ENCODE data around the gene MRPL43.

MRPL43 gene

DNA sequence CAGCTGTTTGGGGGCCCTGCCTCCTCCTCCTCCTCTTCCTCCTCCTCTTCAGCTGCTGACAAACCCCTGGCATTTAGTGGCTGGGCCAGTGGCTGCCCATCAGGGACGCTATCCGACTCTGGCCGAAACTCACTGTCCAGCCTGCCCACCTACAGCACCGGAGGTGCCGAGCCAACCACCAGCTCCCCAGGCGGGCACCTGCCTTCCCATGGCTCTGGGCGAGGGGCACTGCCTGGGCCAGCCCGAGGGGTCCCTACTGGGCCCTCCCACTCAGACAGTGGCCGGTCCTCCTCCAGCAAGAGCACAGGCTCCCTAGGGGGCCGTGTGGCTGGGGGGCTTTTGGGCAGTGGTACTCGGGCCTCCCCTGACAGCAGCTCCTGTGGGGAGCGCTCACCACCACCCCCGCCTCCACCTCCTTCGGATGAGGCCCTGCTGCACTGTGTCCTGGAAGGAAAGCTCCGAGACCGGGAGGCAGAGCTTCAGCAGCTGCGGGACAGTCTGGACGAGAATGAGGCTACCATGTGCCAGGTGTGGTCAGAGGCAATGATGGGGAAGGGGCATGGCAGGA lies 16.4 kb upstream of the MRPL43 start:
- DNase-seq (ENCODE audit: low read depth in 2 of 2), result no peak

- no peak for DNase-seq (ENCODE audit: low read depth in 2 of 2)
Measured at GRCh38 chr10:101002456-101002855, 15.2 kb upstream of the MRPL43 start.

DNA sequence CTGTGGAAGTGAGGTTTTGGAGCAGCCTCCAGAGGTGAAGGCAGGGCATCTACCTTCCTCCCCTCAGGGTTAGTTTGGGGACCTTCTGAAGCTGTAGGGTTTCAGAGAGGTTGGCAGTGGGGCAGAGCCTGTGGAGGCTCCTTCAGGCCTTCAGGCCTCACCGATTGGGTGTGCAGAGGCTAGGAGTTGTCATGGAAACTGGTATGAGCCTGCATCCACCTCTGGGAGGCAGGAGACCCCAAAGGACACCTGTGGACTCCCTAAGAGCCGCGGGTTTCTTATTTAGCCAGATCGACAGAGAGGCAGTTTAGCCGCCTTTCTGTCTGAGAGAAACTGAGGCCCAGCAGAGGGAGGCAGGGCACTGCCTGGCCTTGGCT lies 14.3 kb upstream of the MRPL43 start:
- no peak for DNase-seq (ENCODE audit: low read depth in 2 of 2)

GRCh38 chr10:101000915-101001658 lies 13.8 kb upstream of the MRPL43 start:
- no peak for DNase-seq (ENCODE audit: low read depth in 2 of 2)

DNA sequence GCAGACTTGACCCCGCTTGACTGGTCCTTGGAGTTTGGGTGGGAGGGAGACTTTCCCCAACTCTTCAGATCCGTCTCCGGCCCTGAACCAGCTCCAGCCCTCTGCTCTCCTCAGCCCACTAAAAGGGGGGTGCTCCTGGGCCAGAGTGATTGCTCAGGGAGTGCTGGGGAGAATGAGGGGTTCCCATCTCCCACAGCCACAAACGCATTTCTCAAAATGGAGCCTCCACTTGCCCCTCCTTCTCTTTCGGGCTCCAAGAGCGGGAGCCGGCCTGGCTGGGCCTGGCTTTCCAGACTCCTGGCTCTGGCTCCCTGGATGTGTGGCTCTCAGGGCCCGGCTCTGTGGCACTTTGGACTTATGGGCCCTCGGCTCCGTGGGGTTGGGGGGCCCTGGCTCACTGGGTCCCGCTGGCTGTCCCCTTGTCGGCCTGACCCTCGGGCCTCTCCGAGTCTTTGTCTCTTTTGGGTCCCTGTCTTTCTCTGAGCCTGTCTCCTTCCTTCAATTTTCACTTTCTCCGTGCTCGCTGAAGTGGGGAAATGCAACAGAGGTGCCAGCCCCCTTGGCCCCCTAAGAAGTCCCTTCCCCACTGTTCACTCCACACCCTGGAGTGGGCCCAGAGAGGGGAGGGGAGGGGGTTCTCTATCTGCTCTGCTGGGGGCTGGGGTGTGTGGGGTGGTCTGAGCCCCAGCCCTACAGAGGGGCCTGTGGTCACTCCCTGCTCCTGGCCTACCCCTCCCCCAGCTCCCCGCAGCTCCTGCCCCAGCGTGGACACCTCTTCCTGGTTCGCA lies 13.0 kb upstream of the MRPL43 start:
- DNase-seq (ENCODE audit: low read depth in 2 of 2), result no peak

DNA sequence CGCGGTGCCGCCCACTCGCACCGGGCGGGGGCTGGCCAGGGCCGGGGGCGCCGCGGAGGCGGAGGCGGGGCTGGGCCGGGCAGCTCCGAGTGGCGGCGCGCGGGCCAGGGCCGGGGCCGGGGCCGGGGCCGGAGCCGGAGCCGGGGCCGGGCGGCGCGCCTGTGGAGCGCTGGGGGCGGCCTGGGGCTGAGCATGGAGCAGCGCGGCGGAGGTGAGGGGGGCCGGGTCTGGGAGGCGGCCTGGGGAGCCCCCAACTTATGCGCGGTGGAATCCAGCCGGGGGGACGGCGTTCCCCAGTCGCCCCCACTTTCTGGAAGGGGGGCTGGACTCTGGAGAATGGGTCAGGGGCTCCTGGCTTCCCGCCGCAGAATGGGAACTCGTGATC lies 12.4 kb upstream of the MRPL43 start, which contains the start of gene LZTS2:
TSS of gene LZTS2 (plus strand) at position 67 of the 385 bp plus-strand sequence. CDS start 2,731 bp downstream, outside the sequence.
- no peak for DNase-seq (ENCODE audit: low read depth in 2 of 2)

DNA sequence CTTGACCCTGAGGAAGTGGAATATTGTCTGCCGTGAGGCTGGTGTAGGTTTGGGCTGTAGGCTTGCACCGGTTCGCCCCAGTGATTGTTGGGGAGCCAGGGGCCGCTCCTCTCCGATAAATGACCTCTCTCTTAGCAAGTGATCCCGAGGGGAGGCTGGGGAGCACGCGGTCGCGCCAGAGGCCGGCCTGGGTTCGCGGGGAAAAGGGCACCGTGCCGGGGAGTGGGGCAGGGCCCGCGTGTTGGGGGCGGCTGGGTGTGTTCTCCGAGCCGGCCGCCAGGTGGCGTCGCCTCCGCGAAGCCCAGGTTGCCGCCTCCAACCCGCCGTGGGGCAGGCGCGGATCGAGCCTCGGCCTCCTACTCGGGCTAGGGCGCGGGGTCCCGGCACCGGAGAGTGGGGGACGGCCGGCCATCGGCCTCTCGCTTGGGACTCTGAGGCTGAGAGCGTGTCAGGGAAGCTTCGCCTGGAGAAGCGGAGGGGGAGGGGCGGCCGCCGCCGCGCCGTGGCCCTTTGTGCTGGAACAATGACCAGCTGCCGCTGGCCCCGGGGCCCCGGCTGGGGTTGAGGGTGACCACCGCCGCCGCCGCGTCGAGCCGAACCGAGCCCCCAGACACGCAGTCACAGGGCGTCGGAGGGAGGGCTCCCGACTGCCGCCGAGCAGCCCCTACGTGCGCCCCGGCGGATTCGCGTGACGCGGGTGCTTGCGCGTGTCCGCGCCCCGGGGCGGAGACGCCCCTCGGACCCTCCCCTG lies 11.9 kb upstream of the MRPL43 start:
- peak; percentile 64 for DNase-seq (ENCODE audit: low read depth in 2 of 2)

GRCh38 chr10:100998183-100998990 lies 11.1 kb upstream of the MRPL43 start:
- peak; percentile 36 to 56 for DNase-seq (ENCODE audit: low read depth in 2 of 2)

DNA sequence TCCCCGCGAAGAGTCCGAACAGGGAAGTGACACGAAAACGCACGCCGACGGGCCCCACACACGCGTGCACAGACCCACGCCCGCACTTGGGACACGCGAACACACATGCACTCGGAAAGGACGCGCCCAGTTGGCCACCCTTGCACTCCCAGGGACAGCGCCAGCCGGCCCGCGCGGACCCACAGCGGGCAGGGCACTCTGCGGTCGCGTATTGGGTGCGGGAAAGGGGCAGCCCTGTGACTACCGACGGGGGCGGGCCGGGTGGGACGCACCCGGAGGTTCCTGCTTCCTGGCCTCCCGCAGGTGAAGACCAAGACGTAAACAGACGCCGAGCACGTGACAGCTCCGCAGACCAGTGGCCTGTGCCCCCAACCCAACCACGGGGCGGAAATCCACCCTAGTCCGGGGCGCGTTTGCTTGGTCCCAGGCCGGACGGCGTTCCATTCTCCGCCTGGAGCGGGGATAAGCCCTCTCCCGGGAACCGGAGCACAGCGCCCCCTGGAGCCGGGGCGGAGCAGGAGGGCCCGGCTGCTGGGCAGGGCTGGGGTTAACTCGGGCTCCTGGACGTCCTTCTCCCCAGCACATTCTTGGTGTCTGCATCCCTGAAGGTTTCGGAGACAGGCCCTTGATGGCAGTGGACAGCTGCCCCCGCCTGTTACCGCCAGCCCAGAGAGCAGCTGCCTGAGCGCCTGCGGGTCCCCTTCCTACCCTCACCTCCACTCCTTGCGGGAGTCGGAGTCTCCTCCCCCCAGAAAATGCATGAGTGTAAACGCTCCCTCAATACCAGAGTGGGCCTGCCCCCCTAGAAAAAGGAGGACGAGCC lies 10.3 kb upstream of the MRPL43 start:
- DNase-seq (ENCODE audit: low read depth in 2 of 2), result peak; percentile 52 to 55

- DNase-seq (ENCODE audit: low read depth in 2 of 2), result no peak
Measured at GRCh38 chr10:100996678-100997359, 9.5 kb upstream of the MRPL43 start.

GRCh38 chr10:100995181-100995580 lies 7.9 kb upstream of the MRPL43 start:
- DNase-seq (ENCODE audit: low read depth in 2 of 2), result no peak

DNA sequence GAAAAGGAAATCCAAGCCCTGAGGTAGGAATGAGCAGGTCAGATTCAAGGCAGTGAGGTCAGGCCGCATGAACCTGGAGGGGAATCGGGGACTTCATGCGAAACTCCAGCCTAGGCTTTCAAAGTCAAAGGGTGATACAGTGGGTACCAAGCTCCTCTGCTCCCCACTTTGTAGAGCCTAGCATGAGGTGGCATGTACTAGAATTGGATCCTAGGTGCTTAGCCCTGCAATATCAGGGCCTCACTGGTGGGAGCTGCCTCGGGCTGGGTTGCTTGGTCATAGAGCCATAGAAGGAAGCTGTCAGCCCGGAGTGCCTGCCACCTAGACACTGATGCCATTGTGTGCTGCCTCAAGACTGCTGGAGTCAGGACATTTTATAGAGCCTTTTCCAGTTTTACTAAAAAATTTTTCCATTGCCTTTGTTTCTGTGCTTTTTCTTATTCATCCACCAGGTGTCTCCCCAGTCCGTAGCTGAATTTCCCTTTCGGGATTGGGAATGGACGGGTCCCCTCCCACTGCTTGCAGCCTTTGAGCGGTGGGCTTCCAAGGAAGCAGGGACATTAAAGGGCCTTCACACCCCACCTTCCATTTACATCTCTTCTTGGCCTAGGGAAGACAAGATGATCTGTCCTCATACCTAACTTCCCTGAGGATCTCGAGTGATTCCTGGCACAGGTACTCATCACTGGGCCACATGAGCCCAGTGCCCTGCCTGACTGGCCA lies 6.8 kb upstream of the MRPL43 start:
- DNase-seq (ENCODE audit: low read depth in 2 of 2), result no peak

GRCh38 chr10:100989088-100989487 lies 1.8 kb upstream of the MRPL43 start:
- DNase-seq (ENCODE audit: low read depth in 2 of 2), result no peak

DNA sequence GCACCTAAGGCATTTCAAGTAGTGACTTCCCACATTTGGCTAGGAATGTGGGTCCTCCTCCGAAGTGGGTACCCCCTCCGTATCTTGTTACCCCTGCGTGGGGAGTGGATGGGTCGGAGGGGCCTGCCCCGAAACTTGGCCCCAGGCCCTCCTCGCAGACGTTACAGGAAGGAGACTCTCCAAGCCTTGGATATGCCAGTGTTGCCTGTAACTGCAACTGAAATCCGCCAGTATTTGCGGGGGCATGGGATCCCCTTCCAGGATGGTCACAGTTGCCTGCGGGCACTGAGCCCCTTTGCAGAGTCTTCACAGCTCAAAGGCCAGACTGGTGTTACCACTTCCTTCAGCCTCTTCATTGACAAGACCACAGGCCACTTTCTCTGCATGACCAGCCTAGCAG lies 869 bp upstream of the MRPL43 start:
- no peak for DNase-seq (ENCODE audit: low read depth in 2 of 2)

- no peak for DNase-seq (ENCODE audit: low read depth in 2 of 2)
Measured at GRCh38 chr10:100987685-100988049, 370 bp upstream of the MRPL43 start.

- DNase-seq (ENCODE audit: low read depth in 2 of 2), result no peak
Measured at GRCh38 chr10:100986623-100986951, 710 bp downstream of the MRPL43 start.

DNA sequence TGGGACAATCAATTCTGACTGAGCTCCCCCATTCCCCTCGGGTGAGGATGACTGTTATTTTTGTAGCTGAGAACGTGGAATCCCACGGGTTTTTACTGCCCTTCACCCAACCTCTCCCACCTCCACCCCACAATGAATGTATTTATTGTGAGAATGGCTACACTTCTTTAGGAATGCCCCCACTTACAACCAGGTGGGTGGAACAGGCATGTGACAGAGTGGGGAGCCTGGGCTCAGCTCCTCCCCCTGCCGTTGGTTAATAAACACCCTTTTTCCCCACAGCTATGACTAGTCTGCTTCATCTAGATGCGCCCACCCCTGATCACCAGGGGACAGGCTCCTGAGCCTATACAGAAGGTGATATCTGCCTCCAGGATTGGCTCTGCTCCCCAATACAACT lies 2.0 kb downstream of the MRPL43 start:
- DNase-seq (ENCODE audit: low read depth in 2 of 2), result no peak

- no peak for DNase-seq (ENCODE audit: low read depth in 2 of 2)
Measured at GRCh38 chr10:100984672-100985177, 2.6 kb downstream of the MRPL43 start.

Measured in activated CD4-positive, alpha-beta T cell treated with anti-CD3 and anti-CD28 coated beads for 24 hours (primary cell).